Germinal center (tissue), 1 donor: ENCODE measurements around the gene ATCAY.
"Not testable (repeated sequence)": the region's sequence is repeated elsewhere in the genome, so short reads cannot be mapped to it uniquely, and the experiment has no call there.

ENCODE experiments used
- DNase-seq: peaks from one replicate; pipeline ENCODE4 v3.0.0; 2012; ENCODE audit warnings: mixed read lengths, low spot score

ATCAY gene

DNA sequence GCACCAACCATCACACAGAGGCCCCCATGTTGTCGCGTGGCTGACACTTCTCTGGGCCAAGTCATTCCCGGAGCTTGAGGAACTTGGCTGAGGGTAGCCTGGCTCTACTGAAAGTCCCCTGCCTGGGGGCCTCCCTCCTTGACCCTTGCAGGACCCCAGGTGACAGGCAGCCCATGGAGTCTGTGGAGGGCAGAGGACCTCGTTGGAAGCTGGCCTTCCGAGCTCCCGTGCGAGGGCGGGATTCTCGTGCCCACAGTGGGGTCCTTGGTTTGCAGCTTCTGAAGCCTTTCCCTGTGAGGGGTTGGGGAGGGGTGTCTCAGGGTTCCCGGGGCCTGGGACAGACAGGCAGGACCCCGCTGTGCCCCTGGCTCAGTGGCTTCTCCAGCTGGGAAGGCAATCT lies 68.8 kb downstream of the ATCAY start:
- no peak for DNase-seq

DNA sequence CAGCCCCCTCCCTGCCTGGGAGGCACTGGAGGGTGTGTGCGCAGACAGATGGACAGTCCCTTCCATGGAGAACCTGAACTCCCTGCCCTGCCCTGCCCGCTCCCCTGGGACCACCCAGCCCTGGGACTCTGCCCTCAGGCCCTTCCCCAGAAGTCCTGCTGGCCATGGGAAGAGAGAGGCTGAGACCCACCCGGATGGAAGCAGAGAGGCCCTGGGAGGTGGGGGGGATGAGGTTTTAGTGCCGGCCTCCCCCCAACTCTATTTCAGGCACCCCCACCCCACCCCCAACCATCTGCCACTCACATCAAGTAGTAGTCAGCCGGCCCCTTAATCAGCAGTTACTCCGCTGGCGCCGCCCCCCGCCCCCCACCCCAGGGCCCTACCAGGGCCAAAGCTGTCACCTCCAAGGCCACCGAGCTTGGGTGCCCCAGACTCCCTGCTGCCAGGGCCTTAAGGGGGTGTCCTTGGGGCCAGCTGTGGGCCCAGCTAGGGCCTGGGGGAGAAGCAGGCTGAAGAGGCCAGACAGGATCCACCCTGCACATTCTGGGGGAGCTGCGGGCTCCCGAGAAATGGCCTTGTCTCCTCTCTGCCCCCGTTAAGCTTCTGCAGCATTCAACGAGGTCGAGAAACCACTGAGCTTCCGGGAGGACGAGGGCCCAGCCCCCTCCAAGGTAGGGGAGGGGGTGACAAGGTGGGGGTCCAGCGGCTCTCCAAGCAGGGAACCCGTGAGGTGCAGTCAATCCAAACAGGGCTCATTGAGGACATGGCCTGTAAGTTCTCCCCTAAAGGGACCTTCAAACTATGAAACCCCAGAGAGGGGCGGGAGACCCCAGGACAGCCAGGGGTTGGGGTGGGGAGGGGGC lies 69.7 kb downstream of the ATCAY start:
- no peak for DNase-seq

DNA sequence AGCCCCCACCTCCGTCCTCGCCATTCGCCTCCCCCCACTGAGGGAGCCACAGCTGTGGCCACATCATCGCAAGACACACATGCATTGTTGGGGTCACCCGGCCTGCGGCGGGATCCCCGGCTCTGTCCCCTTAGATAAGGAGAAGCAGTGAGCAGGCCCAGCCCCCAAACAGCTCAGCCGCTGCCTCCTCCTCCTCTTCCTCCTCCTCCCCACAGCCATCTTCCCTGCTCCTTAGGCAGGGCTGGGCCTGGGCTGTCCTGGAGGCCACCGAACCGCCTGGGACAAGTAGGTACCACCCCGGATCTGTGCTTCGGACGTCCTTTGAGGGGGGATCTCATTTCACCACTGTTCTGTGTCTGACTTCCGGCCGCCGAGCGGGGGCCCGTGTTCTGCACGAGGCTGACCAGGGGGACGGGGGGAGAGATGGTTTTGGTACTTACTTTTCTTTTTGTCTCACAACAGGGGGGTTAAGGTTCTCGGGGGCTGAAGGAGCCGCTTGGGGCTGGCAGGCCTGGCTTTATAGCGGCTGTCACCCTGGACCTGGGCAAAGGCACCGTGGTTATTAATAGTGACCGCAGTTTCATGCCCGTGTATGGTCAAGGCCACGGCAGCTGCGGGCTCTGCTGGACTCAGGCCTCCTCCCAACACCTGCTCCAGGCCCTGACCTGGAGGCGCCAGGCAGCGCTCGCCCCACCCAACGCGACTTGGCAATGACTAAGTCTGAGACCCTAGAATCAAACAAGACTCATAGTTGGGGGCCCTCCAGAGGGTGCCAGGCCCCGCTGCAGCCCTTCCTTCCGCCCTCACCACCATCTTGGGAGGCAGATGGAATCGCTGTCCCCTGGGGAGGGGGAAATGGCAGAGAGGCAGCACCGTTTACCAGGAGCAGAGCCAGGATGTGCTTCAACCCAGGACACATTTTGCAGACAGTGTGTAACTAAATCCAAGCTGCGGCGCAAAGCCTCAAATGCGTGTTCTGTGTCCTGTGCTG lies 70.7 kb downstream of the ATCAY start:
- no peak for DNase-seq

DNA sequence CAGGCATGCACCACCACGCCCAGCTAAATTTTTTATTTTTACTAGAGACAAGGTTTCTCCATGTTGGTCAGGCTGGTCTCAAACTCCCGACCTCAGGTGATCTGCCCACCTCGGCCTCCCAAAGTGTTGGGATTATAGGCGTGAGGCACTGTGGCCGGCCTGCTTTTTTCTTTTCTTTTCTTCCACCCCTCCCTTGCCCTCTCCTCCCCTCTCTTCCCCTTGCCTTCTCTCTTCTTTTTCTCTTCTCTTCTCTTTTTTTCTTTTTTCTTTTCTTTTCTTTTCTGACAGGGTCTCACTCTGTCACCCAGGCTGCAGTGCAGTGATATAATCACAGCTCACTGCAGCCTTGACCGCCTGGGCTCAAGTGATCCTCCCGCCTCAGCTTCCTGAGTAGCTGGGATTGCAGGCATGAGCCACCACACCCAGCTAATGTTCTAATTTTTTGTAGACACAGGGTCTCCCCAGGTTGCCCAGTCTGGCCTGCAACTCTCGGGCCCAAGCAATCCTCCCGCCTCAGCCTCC lies 72.3 kb downstream of the ATCAY start:
- not testable (repeated sequence) for DNase-seq

DNA sequence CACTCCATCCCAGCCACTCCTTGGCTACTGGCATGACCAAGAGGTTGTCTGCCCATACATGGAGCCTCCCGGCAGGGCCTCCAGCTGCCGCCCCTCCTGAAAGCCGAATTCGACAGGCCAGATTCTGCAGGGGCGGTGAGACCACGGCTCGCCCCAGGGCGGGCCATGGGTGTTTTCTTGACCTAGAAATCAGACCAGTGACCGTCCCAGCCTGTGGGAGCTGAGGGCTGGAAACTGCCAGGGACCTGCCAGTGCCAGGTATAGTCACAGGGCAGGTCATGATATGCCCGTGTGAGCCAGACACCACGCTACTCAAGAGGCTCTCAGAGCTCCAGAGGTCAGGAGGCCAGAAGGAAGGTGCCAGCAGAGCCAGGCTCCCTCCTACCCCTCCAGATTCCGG lies 73.6 kb downstream of the ATCAY start:
- DNase-seq: no peak

DNA sequence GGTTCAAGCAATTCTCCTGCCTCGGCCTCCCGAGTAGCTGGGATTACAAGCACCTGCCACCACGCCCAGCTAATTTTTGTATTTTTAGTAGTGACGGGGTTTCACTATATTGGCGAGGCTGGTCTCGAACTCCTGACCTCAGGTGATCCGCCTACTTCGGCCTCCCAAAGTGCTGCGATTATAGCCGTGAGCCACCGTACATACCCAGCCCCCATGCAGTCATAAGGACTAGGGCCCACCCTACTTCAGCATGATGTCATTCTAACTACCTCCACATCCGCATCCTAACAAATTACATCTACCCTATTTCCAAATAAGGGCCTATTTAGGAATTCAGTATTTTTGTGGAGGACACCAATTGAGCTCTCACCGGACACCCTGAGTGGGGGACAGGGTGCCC lies 74.8 kb downstream of the ATCAY start:
- not testable (repeated sequence) for DNase-seq

DNA sequence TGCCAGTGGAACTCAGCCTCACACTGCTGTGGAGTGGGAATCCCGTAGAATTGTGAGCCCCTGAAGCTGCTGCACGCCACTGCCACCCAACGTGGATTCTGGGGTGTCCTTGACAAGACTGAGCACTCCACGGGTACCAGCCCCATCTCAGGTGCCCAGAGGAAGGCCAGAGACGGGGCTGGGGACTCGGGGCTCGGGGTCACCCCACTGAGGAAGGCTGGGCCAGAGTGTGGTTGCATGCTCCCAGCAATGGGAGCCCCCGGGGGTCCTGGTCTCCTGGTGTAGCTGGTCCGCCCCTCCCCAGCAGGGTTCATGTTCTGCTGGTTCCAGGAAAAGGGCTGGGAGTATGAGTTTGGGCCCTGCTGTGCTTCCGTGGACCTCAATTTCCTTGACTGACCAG lies 75.2 kb downstream of the ATCAY start:
- DNase-seq: no peak

DNA sequence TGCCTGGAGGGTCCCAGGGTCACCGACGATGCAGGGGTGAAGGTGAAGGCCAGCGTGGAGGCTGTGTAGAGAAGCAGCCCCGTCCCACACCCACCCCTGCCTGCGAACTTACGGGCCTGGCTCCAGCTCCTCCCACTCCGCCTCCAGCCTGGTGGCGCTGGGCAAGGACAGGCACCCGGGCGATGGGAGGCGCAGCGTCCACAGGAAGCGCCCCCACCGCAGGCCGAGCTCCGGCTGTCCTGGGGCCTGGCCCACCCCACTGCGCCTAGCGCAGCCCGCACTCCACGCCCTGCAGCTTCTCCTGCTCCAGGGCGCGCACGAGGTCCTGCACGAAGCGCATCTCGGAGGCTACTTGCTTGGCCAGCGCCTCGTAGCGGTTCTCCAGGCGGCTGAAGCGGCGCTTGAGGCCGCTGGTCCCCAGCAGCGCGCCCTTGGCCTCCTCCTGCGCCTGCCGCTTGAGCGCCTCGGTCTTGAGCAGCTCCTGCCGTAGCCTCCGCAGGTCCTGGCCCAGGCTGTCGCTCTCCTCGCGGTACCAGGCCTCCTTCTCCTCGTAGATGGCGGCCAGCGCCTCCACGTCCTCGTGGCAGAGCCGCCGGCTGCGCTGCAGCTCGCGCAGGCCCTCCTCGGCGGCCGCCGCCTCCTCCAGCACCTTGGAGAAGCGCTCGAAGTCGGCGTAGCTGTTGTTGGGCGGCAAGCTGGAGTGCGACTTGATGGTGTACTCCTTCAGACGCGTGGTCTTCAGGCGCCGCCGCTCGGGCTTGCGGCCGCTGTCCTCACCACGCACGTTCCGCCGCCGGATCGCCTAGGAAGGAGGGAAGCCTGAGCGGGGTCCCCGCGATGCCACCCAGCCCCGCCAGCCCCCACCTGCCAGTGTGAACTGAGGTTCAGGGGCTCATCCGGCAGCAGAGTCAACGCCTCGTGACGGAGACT lies 78.6 kb downstream of the ATCAY start:
- no peak for DNase-seq

DNA sequence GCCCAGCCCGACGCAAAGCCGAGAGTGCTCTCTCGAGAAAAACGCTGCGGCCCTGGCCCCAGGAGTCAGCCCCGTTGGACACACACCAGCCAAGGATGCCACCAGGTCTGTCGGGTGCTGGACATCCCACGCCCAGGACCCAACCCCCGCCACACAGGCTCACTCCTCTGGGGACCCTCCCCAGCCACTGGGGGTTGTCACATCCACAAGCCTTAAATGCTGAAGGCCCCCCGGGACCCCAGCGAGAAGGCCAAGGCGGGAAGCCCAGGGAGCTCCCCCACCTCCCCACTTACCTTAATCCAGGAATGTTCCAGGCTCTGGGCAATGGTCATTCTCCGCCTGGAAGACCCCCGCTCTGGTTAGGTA lies 79.3 kb downstream of the ATCAY start:
- DNase-seq: no peak

DNA sequence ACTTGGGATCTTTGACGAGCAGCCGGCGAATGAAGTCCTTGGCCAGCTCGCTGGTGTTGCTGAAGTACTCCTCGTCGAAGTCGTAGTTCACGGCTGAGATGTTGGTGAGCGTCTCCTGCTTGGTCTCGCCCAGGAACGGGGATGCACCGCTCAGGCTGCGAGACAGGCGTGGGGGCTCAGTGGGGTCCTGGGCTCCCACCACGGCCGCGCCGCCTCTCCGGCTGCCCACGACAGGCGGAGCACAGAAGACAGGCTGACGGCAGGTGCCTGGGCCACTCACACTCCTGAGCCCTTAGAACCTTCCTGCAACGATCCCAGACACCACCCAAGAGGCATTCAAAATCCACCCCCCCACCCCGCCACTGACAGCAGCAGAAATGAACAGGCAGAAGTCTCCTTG lies 80.5 kb downstream of the ATCAY start:
- DNase-seq: no peak

DNA sequence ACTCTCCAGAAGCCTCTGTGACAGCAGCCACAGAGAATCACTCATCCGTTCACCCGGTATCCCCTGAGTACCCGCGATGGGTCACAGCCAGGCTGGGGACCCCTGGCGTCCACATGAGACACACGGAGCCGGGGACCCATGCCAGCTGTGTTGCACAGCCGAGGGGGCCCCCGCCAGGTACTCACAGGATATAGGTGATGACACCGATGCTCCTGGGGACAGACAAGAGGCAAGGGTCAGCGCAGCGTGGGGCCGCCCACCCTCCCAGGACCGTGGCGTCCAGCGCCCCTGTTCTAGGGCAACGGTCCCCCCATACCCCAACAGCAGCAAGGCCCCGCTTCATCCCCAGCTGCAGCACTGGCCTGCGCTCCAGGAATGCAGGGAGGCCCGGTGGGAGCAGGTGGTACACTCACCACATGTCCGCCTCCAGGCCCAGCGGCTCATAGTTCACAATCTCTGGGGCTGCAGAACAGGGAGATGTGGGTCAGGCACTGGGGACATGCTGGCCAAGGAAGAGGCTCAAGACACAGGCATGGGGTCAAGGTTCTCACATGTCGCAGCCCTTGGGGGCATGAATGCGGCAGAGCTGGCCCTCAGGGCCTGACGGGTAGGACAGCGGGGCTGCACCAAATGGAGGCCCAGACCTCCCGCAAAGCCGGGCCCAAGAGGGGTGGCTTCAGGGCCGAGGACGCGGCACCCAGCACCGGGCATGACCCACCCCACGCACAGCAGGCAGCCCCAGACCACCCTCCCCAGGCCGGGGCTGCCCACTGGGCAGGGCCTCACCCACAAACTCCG lies 83.2 kb downstream of the ATCAY start:
- DNase-seq: no peak

DNA sequence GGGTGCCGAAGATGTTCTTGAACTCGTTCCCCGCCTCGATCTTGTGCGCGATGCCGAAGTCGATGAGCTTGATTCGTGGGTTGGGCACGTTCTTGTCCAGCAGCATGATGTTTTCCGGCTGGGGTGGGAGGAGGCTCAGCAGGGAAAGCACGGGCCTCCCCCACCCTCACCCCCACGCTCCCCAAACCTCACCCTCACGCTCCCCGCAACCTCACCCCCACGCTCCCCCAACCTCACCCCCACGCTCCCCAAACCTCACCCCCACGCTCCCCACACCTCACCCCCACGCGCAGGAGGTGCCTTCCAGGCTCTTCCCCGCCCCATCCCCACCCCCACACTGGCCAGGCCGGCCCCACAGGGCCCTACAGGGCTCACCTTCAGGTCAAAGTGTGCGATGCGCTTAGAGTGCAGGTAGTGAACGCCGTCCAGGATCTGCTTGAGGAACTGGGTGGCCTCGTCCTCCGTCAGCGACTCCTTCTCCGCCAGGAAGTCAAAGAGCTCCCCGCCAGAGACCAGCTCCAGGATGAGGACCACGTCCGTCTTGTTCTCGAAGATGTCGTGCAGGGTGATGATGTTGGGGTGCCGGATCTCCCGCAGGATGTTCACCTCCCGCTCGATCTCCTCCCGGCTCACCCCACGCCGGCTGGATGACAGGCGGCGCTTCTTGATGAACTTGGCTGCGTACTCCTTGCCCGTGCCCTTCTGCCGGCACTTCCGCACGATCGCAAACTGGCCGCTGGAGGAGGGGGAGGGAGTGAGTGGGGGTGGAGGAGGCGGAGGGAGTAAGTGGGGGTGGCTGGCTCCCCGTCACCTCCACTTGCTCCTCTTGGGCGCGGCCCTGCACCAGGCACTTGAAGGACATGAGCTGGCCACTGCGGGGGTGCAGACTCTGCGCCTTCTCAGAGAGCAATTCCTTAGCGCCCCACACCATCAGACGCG lies 84.0 kb downstream of the ATCAY start:
- no peak for DNase-seq

DNA sequence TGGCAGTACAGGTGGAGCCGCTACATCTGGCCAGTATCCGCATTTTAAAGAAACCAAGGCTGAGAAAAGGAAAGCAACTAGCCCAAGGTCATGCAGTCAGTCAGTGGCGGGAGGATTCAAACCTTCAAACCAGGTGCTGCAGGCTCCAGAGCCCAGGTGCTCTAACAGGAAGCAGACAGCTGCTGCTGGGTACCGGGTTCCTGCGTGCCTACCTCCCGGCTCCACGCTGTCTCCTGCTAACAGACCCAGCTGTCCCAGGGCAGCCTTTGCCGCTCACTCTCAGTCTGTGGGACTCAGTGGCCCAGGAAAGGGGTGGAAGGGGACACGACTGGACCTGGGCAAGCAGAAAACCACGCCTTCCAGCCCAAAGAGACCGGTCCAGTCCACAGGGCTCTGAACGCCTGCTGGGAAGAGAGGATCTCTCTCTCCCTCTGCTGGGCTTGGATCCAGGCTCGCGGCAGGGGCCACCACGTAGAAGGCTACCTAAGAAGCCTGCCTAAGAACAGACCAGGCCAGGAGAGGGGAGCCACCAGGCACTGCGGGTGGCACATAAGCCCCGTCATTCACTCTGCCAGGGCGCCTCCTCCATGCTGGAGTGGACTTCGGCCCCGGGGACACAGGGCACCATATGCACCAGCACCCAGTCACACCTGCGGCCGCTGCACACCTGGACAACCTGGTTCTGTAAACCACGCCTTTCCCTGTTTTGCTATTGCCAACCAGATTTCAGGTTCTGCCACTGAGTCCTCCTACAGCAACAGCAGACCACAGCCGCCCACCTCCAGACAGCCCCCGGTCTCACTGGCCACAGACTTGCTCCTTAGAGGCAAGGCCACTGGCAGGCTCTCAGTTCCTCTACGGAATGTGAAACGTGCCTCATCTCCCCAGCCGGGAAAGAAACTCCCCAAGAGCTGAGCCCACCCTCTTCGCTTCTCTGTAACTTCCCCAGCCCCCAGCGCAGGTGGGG lies 85.8 kb downstream of the ATCAY start:
- DNase-seq: no peak

DNA sequence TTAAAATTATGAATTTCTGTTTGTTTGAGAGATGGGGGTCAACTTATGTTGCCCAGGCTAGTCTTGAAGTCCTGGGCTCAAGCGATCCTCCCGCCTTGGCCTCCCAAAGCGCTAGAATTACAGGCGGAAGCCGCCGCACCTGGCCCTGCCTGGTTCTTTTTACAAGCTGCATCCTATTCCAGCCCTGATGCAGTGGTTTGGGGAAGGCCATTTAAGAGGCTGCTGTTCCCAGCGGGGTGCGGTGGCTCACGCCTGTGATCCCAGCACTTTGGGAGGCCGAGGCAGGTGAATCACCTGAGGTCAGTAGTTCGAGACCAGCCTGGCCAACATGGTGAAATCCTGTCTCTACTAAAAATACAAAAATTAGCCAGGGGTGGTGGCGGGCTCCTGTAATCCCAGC lies 87.5 kb downstream of the ATCAY start:
- not testable (repeated sequence) for DNase-seq

DNA sequence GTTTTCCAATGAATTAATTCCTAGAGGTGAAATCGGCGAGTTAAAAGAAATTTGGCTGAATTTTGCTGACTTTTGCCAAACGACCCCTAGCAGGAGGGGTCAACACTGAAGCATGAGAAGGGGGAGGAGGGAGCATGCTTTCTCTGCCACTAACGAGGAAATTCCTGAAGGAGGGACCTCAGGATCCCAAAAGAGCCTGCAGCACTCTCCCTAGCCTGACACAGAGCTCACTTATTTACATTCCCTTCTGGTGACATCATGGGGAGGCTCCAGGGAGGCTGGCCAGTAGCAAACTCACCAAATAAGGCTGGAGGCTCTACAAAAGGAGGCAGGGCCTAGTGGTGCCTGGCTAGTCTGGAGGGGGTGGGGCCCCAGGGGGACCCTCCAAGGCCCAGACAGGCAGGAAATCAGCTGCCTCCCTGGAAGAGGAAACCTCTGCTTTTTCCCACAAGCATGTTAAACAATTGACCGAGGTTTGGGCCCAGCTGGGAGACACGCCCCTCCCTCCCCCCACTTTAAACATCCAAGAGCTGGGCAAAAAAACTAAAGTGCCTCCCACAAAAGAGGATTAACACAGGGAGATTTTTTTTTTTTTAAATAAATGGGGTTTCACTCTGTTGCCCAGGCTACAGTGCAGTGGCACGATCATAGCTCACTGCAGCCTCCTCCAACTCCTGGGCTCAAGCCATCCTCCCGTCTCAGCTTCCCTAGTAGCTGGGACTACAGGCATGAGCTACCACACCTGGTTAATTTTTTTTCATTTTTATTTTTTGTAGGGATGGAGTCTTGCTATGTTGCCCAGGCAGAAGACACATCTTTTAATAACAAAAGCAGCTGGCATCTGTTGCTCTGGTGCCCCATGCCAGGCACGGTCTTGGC lies 88.3 kb downstream of the ATCAY start:
- DNase-seq: no peak

DNA sequence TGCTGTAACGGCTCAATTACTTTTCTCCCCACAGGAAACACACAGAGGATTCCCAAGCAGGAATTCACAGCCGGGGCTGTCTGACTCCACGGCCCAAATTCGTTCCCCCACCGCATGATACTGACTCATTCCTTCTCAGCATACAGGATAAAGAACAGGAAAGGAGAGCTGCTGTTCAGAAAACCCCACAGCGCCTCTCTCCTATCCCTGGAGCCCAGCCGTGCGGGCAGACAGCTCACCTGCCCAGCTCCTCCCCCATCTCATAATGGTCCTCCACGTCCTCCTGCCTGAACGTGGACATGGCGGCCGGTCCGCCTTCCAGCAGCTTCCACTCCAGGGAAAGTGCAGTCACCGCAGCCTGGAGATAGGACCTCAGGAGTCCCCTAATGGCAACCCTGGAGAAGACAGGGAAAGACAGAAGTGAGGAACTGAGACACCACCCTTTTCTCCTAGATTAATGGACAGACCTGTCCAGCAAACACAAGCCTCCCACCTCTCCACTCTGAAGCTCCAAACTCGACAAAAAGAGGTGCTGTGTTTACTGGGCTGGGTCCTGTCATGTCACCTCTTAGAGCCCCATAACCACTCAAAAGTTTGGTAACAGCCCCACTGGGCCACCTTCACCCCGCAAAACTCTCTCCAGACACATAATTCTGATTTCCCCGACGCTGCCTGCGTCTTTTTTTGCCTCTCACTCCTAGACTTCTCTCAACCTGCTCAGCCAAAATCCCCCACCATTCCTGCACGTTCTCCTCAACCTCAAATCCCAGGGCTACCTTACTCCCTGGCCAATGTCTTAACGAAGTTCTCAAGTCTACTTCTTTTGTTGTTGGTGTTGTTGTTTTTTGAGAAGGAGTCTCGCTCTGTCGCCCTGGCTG lies 89.2 kb downstream of the ATCAY start:
- no peak for DNase-seq
